Femur (tissue), 1 donor: ENCODE measurements around the gene NR2C2.

ENCODE experiments used
- DNase-seq: peaks from one replicate; pipeline ENCODE4 v3.0.0-alpha.2; 2017

Gene NR2C2

GRCh38 chr3:14921811-14922705 is 25.3 kb upstream of the NR2C2 start:
- DNase-seq = no peak

- DNase-seq = no peak
Observed at GRCh38 chr3:14922863-14923262, 24.5 kb upstream of the NR2C2 start.

DNA sequence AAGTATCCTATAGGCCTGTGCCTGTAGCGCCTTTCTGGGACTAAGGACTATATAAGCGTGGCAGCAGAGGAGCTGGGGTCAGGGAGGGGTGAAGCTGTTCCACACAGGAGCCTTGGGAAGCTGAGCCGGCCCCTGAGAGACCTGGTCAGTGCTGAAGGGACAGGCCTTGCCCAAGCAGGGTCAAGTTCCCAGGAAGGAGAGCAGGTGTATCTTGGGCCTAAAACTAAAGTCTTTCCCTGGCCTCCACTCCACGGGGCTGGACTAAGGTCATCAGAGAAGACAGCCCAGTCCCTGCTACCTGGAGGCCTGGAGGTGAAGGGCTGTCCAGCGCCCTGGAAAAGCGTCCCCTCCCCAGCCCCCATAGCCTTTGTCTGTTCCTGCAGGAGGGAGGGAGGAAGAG is 23.9 kb upstream of the NR2C2 start:
- no peak for DNase-seq

GRCh38 chr3:14925729-14926591 is 21.4 kb upstream of the NR2C2 start:
- peak; percentile 53 for DNase-seq

- no peak for DNase-seq
Observed at GRCh38 chr3:14926592-14926991, 20.8 kb upstream of the NR2C2 start.

DNA sequence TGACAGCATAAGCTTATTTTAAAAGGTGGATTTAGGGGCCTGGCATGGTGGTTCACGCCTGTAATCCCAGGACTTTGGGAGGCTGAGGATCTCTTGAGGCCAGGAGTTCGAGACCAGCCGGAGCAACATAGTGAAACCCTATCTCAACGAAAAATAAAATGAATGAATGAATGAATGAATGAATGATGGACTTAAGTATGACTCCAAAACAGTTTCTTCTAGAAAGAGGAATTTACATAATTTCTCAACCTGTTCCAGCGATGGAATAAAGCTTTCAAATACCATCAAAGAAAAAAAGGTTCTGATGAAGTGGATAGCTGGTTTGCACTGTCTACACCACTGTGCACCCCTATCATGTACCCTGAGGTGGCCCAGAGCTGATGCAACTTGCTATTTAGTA is 20.1 kb upstream of the NR2C2 start:
- no peak for DNase-seq

DNA sequence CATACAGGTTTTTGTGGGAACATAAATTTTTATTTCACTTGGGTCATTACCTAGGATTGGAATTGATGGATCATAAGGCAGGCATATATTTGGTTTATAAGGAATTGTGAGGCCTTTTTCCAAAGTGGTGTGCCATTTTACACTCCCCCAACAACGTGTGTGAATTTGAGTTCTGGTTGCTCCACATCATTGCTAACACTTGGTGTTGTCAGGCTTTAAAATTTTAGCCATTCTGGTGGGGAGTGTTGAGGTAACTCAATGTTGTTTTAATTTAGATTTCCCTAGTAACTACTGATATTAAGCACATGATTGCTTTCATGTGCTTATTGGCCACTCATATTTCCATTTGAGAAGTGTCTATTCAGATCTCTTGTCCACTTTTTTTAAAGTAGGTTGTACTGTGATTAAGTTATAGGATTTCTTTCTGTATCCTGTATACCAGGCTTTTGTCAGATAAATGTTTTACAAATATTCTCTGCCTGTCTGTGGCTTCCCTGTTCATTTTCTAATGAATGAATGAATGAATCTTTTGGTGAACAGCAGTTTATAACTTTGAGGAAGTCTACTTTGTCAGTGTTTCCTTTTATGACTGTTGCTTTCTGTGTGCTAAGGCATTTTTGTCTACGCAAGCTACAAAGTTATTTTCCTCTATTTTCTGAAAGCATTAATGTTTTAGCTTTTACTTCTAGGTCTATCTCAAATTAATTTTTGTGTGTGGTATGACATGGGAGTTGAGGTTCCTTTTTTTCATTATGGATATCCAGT is 17.9 kb upstream of the NR2C2 start:
- no peak for DNase-seq

DNA sequence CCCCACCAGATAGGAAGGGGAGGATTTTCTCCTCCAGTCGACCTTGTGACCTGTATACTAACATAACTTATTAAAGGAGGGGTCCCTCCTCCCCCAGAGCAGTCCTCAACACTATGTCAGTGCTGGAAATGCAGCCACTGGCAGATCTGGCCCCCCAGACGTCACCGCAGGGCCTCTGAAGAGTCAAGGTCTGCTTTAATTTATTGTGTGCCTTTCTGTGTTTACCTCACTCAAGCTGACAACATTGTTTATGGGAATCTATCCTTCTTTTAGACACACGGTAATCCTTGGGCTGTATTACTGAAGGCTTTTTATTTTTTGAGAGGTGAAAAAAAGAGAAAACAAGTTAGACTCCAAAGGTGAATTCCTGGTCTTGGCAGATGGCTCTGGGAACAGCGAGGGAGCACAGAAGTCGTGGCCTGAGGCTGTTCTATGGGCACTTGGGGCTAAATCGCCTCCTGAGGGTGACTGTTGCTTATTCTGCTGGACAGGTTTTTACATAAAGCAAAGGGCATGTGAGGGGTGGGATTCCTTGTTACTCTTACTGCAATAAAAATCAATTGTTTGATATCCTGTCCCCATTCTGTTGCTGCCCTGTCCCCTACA is 13.5 kb upstream of the NR2C2 start:
- no peak for DNase-seq

DNA sequence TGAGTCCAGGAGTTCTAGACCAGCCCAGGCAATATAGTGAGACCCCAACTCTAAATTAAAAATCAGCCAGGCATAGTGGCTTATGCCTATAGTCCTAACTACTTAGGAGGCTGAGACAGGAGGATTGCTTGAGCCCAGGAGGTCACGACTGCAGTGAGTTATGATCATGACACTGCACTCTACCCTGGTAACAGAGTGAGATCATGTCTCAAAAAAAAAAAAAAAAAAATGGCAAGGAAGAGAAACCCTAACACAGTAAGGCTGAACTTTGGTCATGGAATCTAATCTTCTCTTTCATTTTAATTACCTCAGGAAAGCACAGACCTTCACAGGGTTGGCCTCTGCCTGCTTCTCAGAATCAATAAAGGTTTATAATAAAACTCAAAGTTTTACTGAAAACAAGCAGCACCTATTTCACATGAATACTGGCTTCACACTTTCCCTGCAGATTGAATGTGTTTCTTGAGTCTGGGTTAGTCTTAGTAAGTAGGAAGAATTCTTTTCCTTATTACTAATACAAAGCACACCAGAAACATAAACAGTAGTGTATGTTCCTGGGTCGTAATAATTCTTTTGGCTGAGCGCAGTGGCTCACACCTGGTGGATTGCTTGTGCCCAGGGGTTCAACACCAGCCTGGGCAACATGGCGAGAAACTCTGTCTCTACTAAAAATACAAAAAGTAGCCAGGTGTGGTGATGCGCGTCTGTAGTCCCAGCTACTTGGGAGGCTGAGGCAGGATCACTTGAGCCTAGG is 11.6 kb upstream of the NR2C2 start:
- no peak for DNase-seq

DNA sequence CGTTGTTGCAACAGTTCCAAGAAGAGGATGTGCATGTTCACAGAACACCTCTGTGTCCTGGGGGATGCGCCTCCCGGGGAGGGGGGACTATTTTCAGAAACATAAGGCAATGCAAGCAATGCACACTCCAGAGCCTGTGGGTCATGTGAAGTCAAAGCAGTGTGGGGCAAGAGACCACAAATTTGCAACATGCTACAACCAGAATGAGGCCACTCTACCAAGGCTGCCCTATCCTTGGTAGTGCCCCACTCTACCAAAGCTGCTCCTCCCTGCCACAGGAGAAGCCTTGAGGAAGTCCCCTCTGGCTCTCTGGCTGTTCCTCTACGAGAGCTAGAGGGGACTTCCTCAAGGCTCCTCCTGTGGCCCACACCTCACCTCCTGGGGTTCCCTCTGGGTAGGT is 8.4 kb upstream of the NR2C2 start:
- no peak for DNase-seq

- DNase-seq = no peak
Observed at GRCh38 chr3:14941871-14942270, 5.5 kb upstream of the NR2C2 start.

DNA sequence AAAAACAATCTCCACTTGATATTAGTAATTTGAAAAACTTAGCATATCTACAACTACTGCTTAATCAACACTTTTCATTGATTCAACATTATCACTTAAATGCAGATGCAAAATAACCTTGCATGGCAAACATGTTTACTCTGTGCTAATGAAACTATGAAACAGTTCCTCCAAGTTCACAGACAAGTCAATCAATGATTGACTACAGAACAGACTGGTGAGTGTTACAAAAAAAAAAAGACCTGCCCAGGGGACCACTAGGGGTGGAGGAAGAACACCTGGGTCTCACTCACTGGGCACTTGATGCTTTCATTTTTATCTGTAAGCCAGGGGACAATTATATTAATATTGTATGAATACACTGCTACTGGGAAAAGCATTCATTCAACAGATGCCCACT is 4.3 kb upstream of the NR2C2 start:
- no peak for DNase-seq

DNA sequence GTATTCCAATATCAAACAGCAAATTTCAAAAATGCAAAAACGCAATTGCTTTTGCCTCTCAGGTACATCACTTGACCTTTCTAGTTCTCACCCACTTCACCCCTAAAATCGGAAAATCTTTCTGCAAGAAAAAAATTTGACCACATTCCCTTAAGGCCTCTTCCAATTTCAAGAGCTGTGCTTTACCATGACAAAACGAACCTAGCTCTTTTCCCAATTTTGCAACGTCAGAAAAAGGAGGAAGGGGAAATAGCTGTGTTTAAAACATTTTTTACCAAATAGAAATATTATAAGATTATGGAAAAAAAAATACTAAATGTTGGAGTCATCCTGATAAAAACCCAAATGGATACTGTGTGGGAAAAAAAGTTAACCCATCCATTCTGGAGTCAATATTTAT is 1.1 kb upstream of the NR2C2 start:
- DNase-seq = no peak

DNA sequence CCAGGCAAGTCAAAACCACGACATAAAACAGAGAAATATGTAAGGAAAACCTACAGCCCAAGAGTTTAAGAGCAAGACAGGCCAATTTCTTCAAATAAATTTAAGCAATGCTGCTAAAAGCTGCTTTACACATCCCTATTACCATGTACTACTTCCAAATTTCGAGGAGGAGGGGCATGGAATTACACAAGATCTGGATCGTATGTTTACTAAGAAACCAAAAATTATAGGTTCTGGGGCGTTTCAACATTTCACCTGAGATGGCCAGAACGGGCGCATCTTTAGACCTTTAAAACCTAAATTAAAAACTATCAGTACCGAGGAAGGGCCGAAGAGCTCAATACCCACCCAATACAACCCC is 664 bp upstream of the NR2C2 start:
- no peak for DNase-seq

GRCh38 chr3:14947886-14948608 is 664 bp downstream of the NR2C2 start:
- DNase-seq = peak; percentile 99

DNA sequence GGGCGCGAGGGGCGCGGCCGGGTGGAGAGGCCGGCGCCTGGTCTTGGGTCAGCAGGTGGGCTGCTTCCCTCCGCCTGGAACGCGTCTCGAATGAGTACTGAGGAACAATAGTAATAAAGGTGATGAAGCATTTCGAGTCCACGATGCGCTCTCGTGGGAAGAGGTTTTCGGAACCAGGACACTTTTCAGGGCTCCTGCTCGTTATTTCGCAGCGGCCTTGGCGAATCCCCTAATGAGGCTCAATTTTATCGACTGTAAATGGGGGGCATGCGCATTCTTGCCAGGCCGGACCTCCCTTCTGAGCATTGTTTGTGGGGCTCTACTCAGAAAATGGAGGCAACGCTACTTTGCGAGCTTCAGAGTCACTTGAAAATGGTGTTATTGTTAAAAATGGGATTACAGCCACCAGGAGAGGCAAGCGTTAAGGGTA is 1.2 kb downstream of the NR2C2 start:
- no peak for DNase-seq

DNA sequence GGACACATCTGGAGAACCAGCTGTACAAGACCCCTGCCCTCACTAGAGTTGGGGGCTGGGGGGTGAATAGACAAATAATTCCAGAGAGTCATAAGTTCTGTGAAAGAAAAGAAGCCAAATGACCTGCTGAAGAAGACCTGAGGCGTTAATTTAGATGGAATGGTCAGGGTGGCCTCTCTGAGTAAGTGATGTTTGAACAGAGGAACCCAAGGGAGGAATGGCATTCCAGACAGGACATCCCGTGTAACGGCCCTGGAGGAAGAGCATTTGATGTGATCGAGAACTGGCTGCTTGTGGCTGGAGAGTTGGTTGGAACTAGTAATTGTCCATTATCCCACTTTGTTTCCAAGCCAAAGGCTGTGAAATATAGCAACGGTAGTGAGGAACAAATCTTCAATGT is 1.7 kb downstream of the NR2C2 start:
- no peak for DNase-seq

DNA sequence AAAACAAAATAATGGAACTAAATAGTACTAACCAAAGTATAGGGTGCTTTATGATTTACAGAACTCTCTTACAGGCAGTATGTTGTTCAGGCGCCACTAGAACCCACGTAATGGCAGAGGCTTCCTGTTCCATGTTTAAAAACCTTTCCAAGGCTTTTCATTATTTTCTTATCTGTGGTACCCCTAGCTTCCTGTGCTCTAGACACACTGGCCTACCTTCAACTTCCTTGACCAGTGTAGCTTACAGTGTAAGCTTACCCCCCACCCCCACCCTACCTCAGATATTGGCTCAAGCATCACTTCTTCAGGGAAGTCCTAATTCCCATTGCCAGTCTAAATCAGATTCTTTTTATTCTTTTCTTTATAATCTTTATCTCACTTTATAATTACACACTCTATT is 2.9 kb downstream of the NR2C2 start:
- DNase-seq = no peak

DNA sequence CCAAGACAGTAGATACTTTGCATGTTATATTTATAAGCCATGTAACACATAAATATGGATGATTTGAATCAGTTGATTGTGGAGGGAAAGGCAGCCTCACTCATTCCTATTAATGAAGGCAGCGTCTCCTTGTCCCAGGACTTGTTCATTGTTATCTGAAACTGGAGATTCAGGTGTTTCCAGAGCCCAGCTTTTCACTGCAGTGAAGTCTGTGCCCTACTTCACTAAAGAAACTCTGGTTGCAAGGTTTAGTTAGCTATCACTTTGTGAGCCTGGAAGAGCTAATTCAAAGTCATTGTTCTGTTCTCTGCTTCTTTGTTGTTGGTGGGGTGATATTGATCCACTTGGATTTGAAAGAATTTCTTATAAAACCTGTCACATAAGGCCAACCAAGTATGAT is 9.8 kb downstream of the NR2C2 start:
- no peak for DNase-seq

- DNase-seq = no peak
Observed at GRCh38 chr3:14957925-14958324, 10.5 kb downstream of the NR2C2 start.

GRCh38 chr3:14959359-14959943 is 12.1 kb downstream of the NR2C2 start:
- DNase-seq = no peak
